HepG2 (cell line): ENCODE results near the gene ACTN1. TPM values are rescaled to one million over a fixed set of nuclear protein-coding genes. Genes with fewer than 3 reads are reported as not detected.

ENCODE experiments used
- ATAC-seq: fragments of 200-7000 bp; cut with Tn5 transposase; 3 replicates; pipeline ENCODE4 v1.9.1; 2020; ENCODE audit warnings: mild to moderate bottlenecking, moderate library complexity
- BruUV-seq: library from RNA; stranded (reverse); fragments of 400-500 nt; replicated peaks from 2 replicates; lab custom pipeline; 2021; lab: Mats Ljungman, UMichigan
- CTCF ChIA-PET: fragments of 300-600 bp; formaldehyde crosslinking; extraction: SDS; loops from one replicate; lab custom pipeline; 2021; ENCODE audit warnings: low total read pairs, inconsistent platforms, low intra/inter-chr PET ratio; lab: Yijun Ruan, JAX
- POLR2A ChIA-PET: fragments of 350-600 bp; sonication (Branson Sonifier 250); formaldehyde crosslinking; loops from one replicate; lab custom pipeline; 2020; ENCODE audit warnings: antibody characterized with exemption, inconsistent platforms; lab: Yijun Ruan, JAX
- DNase-seq: peaks from one replicate; pipeline ENCODE4 v3.0.0-alpha.2; 2015; ENCODE audit warnings: low spot score
- FAIRE-seq: peaks from 3 replicates; lab custom pipeline; 2011; peaks lifted over from hg19 to GRCh38; lab: Jason Lieb, UNC
- H2AFZ ChIP-seq: one replicate; pipeline ENCODE4 v1.6.1; 2011; ENCODE audit warnings: low read length, inconsistent platforms
- H3K27ac ChIP-seq: fragments of 300-600 bp; 3 replicates; pipeline ENCODE4 v1.8.0; 2011; ENCODE audit warnings: mixed run types, mild to moderate bottlenecking, mixed read lengths, low read length, inconsistent platforms; ENCODE audit not compliant: insufficient read depth; ENCODE audit errors: extremely low read length
- H3K27me3 ChIP-seq, 2 experiments: fragments of 200-600 bp in 1 of 2; 2 replicates in 1 of 2; 3 replicates in 1 of 2; pipeline versions ENCODE4 v1.6.0 to v1.8.0; 2011; ENCODE audit warnings: low read length in 2 of 2, mild to moderate bottlenecking in 2 of 2, moderate library complexity in 2 of 2, inconsistent platforms in 1 of 2; ENCODE audit not compliant: insufficient read depth in 2 of 2, control insufficient read depth in 1 of 2
- H3K36me3 ChIP-seq, 2 experiments: fragments of 200-600 bp in 1 of 2; replicated peaks in 1 of 2; 2 replicates in 1 of 2; 3 replicates in 1 of 2; pipeline versions ENCODE4 v1.5.1 to v1.8.0; 2011; ENCODE audit warnings: low read length in 2 of 2, inconsistent platforms in 1 of 2; ENCODE audit not compliant: insufficient read depth in 2 of 2, control insufficient read depth in 1 of 2
- H3K4me1 ChIP-seq: 2 replicates; pipeline ENCODE4 v1.5.1; 2012; ENCODE audit warnings: low read length, inconsistent platforms; ENCODE audit not compliant: insufficient read depth
- H3K4me2 ChIP-seq: 2 replicates; pipeline ENCODE4 v1.6.0; 2011; ENCODE audit warnings: low read depth, low read length, inconsistent platforms
- H3K4me3 ChIP-seq, 3 experiments: fragments of 200-600 bp in 1 of 3; sonication (generic), shearing (Covaris generic) in 1 of 3; replicated peaks in 1 of 3; 2 replicates each; pipeline ENCODE4 v1.5.1; 2011 to 2016; ENCODE audit warnings: low read length in 3 of 3, inconsistent platforms in 2 of 3, low read depth in 2 of 3, mild to moderate bottlenecking in 2 of 3, control low read depth in 1 of 3, mixed read lengths in 1 of 3; ENCODE audit not compliant: insufficient read depth in 1 of 3
- H3K79me2 ChIP-seq: one replicate; pipeline ENCODE4 v1.6.1; 2011; ENCODE audit warnings: low read length, inconsistent platforms; ENCODE audit not compliant: insufficient read depth
- H3K9ac ChIP-seq: 2 replicates; pipeline ENCODE4 v1.6.0; 2011; ENCODE audit warnings: mild to moderate bottlenecking, low read depth, low read length, inconsistent platforms; ENCODE audit not compliant: insufficient read depth
- H3K9me3 ChIP-seq: 2 replicates; pipeline ENCODE4 v1.5.1; 2012; ENCODE audit warnings: mild to moderate bottlenecking, low read length
- H4K20me1 ChIP-seq: 2 replicates; pipeline ENCODE4 v1.6.0; 2011; ENCODE audit warnings: inconsistent platforms, mild to moderate bottlenecking, low read length, moderate library complexity; ENCODE audit not compliant: insufficient read depth
- CHD4 ChIP-seq: fragments of 200-600 bp; sonication (generic); IDR thresholded peaks from 2 replicates; pipeline ENCODE4 v1.7.0; 2017; ENCODE audit warnings: mild to moderate bottlenecking, low read length, borderline replicate concordance
- EHMT2 ChIP-seq: fragments of 200-600 bp; sonication (generic); IDR thresholded peaks from 2 replicates; pipeline ENCODE4 v1.7.0; 2017; ENCODE audit warnings: antibody characterized with exemption, low read depth, low read length, borderline replicate concordance
- ELF1 ChIP-seq: sonication (generic); formaldehyde crosslinking; IDR thresholded peaks from 2 replicates; pipeline ENCODE4 v1.4.0; 2020; ENCODE audit warnings: missing genetic modification reagents
- FOXA1 ChIP-seq, 2 experiments: fragments of 450-650 bp in 1 of 2; sonication (generic) in 1 of 2; formaldehyde crosslinking in 1 of 2; IDR thresholded peaks; 2 replicates each; pipeline versions ENCODE4 v1.4.0 to v1.6.1; 2016 to 2020; ENCODE audit warnings: missing genetic modification reagents in 1 of 2
- HHEX ChIP-seq: IDR thresholded peaks from 2 replicates; pipeline ENCODE4 v1.6.1; 2016; ENCODE audit warnings: control low read depth
- MED8 ChIP-seq: sonication (generic); formaldehyde crosslinking; IDR thresholded peaks from 2 replicates; pipeline ENCODE4 v1.8.1; 2023; ENCODE audit warnings: mild to moderate bottlenecking, missing genetic modification reagents; ENCODE audit not compliant: insufficient replicate concordance
- SIX4 ChIP-seq: sonication (generic); formaldehyde crosslinking; IDR thresholded peaks from 2 replicates; pipeline ENCODE4 v1.4.0; 2020; ENCODE audit warnings: missing genetic modification reagents
- SOX6 ChIP-seq, 2 experiments: fragments of 450-650 bp in 1 of 2; sonication (generic) in 1 of 2; formaldehyde crosslinking in 1 of 2; IDR thresholded peaks; 2 replicates each; pipeline versions ENCODE4 v1.4.0 to v1.6.1; 2017 to 2020; ENCODE audit warnings: antibody characterized with exemption in 1 of 2, mild to moderate bottlenecking in 1 of 2, missing genetic modification reagents in 1 of 2
- TGIF2 ChIP-seq: IDR thresholded peaks from 2 replicates; pipeline ENCODE4 v1.6.1; 2016; ENCODE audit warnings: control low read depth, missing compliant biosample characterization
- TRIM24 ChIP-seq: sonication (generic); formaldehyde crosslinking; IDR thresholded peaks from 2 replicates; pipeline ENCODE4 v1.8.0; 2022; ENCODE audit warnings: mild to moderate bottlenecking, missing genetic modification reagents
- ZFY ChIP-seq: sonication (generic); formaldehyde crosslinking; IDR thresholded peaks from 2 replicates; pipeline ENCODE4 v1.4.0; 2020; ENCODE audit warnings: missing genetic modification reagents
- ZMYM4 ChIP-seq: sonication (generic); formaldehyde crosslinking; IDR thresholded peaks from 2 replicates; pipeline ENCODE4 v1.8.1; 2023; ENCODE audit warnings: mild to moderate bottlenecking, missing genetic modification reagents
- ZNF121 ChIP-seq: sonication (generic); formaldehyde crosslinking; IDR thresholded peaks from 2 replicates; pipeline ENCODE4 v1.5.0; 2020; ENCODE audit warnings: mild to moderate bottlenecking, missing genetic modification reagents
- ZNF3 ChIP-seq: IDR thresholded peaks from 2 replicates; pipeline ENCODE4 v1.7.0; 2017; ENCODE audit warnings: inconsistent platforms
- ZNF362 ChIP-seq: sonication (generic); formaldehyde crosslinking; IDR thresholded peaks from 2 replicates; pipeline ENCODE4 v1.4.0; 2020; ENCODE audit warnings: missing genetic modification reagents, mild to moderate bottlenecking, borderline replicate concordance
- ZNF747 ChIP-seq: sonication (generic); formaldehyde crosslinking; IDR thresholded peaks from 2 replicates; pipeline ENCODE4 v1.8.1; 2023; ENCODE audit warnings: missing genetic modification reagents, mild to moderate bottlenecking, borderline replicate concordance
- ZNF75D ChIP-seq: sonication (generic); formaldehyde crosslinking; IDR thresholded peaks from 2 replicates; pipeline ENCODE4 v1.8.1; 2023; ENCODE audit warnings: missing genetic modification reagents, mild to moderate bottlenecking, borderline replicate concordance
- WGBS: methylation state at CpG from one replicate; pipeline ENCODE4 v1.1.6; 2017; ENCODE audit warnings: low lambda C conversion rate; 5-methylcytosine and 5-hydroxymethylcytosine counted together
- in situ Hi-C: cut with HindIII; loops from 2 replicates; pipeline ENCODE4 v1.10.0; 2017; ENCODE audit warnings: low pct_unique_long_range_greater_than_20kb; ENCODE audit not compliant: extremely low pct_ligation_motif_present
- intact Hi-C: fragments of 100-400 bp; cut with micrococcal nuclease; formaldehyde crosslinking; loops from one replicate; pipeline ENCODE4 v1.10.0; 2022; ENCODE audit not compliant: unreplicated experiment
- polyA plus RNA-seq, 8 experiments: library from polyadenylated mRNA; depleted of rRNA in 3 of 8; stranded (reverse) in 7 of 8; unstranded in 1 of 8; fragments of >200 nt; fragmentation: Illumina TruSeq in 4 of 8; extraction: Trizol in 4 of 8; gene quantifications; 2 replicates each; pipeline versions ENCODE4 v1.2.1 to v1.2.3, GENCODE V29; 2011 to 2016; ENCODE audit warnings: low read depth in 4 of 8, missing spikeins in 1 of 8, mixed read lengths in 1 of 8; ENCODE audit not compliant: insufficient read depth in 1 of 8
- total RNA-seq, 5 experiments: library from RNA; depleted of rRNA; stranded (reverse); fragments of >200 nt; fragmentation: Illumina TruSeq; extraction: Trizol; gene quantifications; 2 replicates each; pipeline ENCODE4 v1.2.3, GENCODE V29; 2016; ENCODE audit warnings: low read depth in 1 of 5
- TF ChIP-seq, protein P1 (sequence below): IDR thresholded peaks from 2 replicates; pipeline ENCODE4 v1.6.1; 2016; ENCODE audit warnings: control low read depth
- TF ChIP-seq, protein P2 (sequence below): sonication (generic); formaldehyde crosslinking; IDR thresholded peaks from 2 replicates; pipeline ENCODE4 v1.4.0; 2020; ENCODE audit warnings: missing genetic modification reagents, mild to moderate bottlenecking, borderline replicate concordance

Gene ACTN1
- total and polyA plus RNA-seq, 2 of the 13 experiments (the other 11 are each of a cell fraction or from before 2014, with no cell fraction given): 58.6 to 162 TPM

DNA sequence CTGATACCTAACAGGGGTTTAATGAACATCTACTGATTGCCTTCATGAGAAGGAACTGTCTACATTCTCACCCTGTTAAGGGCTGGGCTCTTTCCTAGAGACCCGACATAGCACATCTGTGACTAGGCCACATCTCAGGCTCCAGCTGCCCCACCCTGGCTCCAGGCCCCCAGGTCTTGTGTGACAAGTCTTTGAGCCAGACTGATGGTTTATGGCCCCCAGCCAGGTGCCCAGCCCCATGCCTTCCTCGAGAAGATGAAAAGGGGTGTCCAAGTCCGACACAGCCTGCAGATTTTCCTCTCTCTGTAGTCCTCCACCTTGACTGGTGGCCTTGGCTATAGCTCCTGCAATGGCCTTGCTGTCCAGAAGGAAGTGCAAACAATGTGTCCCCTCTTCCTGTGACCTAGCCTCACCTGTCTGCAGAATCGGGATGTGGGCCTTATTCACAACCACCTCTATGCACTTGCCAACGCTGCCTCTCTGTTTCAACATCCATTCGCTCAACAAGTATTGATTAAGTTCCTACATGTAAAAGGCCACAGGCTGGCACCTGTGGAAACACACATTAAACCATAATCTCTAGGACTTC lies 4.2 kb downstream of the ACTN1 start:
- Histone ChIP-seq H3K4me3 (peak overlapping the region in 2 of 3 experiments; percentile 14 to 27; a peak in 3 of 6 replicates), H3K4me2 (peak overlapping the region; percentile 93), H4K20me1 (peaks cover 33% of the 10 kb centered on the region), H3K36me3 (peaks cover 15 to 37% of the 10 kb centered on the region in 2 experiments), H3K4me1 (peaks cover 76% of the 10 kb centered on the region), H3K79me2 (peaks cover 85% of the 10 kb centered on the region), H3K27me3 (no peaks in the 10 kb centered on the region), H3K9me3 (no peaks in the 10 kb centered on the region), H3K27ac (peak overlapping the region; percentile 90), H3K9ac (peak overlapping the region; percentile 38; the same call in 1 of the 2 replicates), H2AFZ (no peak overlapping the region)
- BruUV-seq: no TSS peak
- no peak for ATAC-seq
- intact Hi-C loops (loop anchor here (5.0 kb wide), 1 partner anchor 63 kb away; no protein-coding TSS in a partner anchor), in situ Hi-C loops (loop anchor here (5.0 kb wide), 1 partner anchor 33 kb away; no protein-coding TSS in a partner anchor)
- no peak for FAIRE-seq
- WGBS: 57% methylated on average over 6 of the region's 6 CpGs
- ChIA-PET POLR2A (interaction anchor here (2.2 to 5.2 kb wide), 2 partner anchors 10 to 18 kb away, joined by 5 to 36 read pairs; no protein-coding TSS in a partner anchor), CTCF (no interaction called here)
- DNase-seq: no peak
- TF ChIP-seq ZFY (CRISPR knock-in tag): peak; percentile 33; the same call in 1 of the 2 replicates
- no peak for TF ChIP-seq ZNF362 (CRISPR knock-in tag)
- TF ChIP-seq CHD4: no peak
- TF ChIP-seq ZNF121 (CRISPR knock-in tag): no peak
- TF ChIP-seq FOXA1 (IDR thresholded peaks at IDR 0.05): no peak
- TF ChIP-seq FOXA1 (CRISPR knock-in tag; IDR thresholded peaks at IDR 0.05): peak; percentile 31; the same call in 1 of the 2 replicates
- TF ChIP-seq TRIM24 (CRISPR knock-in tag): no peak
- no peak for TF ChIP-seq MED8 (CRISPR knock-in tag)
- TF ChIP-seq ZNF747 (CRISPR knock-in tag): 0 out of 2 replicates have a peak, but pooled peaks have one; percentile 26
- TF ChIP-seq ZNF3 (CRISPR knock-in tag): no peak
- no peak for TF ChIP-seq ZNF75D
- no peak for TF ChIP-seq TGIF2 (CRISPR knock-in tag)
- TF ChIP-seq SIX4 (CRISPR knock-in tag): no peak
- no peak for TF ChIP-seq EHMT2
- TF ChIP-seq, protein P1, sequence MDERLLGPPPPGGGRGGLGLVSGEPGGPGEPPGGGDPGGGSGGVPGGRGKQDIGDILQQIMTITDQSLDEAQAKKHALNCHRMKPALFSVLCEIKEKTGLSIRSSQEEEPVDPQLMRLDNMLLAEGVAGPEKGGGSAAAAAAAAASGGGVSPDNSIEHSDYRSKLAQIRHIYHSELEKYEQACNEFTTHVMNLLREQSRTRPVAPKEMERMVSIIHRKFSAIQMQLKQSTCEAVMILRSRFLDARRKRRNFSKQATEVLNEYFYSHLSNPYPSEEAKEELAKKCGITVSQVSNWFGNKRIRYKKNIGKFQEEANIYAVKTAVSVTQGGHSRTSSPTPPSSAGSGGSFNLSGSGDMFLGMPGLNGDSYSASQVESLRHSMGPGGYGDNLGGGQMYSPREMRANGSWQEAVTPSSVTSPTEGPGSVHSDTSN (CRISPR knock-in tag): no peak
- 0 out of 2 replicates have a peak, but pooled peaks have one; percentile 11 for TF ChIP-seq ZMYM4 (CRISPR knock-in tag)
- no peak for TF ChIP-seq HHEX (CRISPR knock-in tag)
- no peak for TF ChIP-seq ELF1 (CRISPR knock-in tag)
- no peak for TF ChIP-seq SOX6 (IDR thresholded peaks at IDR 0.05)
- 0 out of 2 replicates have a peak, but pooled peaks have one; percentile 22 for TF ChIP-seq SOX6 (CRISPR knock-in tag; IDR thresholded peaks at IDR 0.05)
- TF ChIP-seq, protein P2, sequence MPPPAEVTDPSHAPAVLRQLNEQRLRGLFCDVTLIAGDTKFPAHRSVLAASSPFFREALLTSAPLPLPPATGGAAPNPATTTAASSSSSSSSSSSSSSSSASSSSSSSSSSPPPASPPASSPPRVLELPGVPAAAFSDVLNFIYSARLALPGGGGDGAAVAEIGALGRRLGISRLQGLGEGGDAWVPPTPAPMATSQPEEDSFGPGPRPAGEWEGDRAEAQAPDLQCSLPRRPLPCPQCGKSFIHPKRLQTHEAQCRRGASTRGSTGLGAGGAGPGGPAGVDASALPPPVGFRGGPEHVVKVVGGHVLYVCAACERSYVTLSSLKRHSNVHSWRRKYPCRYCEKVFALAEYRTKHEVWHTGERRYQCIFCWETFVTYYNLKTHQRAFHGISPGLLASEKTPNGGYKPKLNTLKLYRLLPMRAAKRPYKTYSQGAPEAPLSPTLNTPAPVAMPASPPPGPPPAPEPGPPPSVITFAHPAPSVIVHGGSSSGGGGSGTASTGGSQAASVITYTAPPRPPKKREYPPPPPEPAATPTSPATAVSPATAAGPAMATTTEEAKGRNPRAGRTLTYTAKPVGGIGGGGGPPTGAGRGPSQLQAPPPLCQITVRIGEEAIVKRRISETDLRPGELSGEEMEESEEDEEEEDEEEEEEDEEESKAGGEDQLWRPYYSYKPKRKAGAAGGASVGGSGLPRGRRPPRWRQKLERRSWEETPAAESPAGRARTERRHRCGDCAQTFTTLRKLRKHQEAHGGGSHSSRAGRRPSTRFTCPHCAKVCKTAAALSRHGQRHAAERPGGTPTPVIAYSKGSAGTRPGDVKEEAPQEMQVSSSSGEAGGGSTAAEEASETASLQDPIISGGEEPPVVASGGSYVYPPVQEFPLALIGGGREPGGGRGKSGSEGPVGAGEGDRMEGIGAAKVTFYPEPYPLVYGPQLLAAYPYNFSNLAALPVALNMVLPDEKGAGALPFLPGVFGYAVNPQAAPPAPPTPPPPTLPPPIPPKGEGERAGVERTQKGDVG (CRISPR knock-in tag): 0 out of 2 replicates have a peak, but pooled peaks have one; percentile 30
